Measurements from ENCODE around the gene KCNT2.

DNA sequence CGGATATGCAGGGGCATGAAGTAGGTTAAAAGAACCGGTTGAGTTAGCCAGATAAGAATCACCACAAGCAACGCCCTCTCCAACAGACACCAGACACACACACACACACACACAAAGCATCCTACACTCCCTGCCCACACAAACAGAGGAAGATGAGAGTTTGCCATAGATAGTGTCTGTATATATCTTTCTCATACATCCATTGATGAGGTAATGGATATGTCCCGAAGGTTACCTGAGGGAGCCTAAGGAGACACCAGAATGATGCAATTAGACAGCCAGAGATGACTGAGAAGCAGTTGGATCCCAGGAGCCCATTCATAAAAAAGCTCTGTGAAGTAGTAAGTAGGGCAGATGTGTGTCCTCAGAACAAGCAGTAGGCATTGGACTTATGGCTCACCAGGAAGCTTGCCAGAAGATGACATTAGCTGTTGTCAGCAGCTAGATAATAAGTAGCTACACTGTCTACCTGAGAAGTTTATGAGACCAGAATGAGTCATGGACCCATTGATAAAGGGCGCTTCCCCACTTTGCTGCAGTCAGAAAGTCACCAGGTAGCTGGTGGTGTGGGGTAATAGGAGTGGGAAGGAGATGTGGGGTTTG is 247.0 kb downstream of the KCNT2 start:
- TF ChIP-seq, protein P1, sequence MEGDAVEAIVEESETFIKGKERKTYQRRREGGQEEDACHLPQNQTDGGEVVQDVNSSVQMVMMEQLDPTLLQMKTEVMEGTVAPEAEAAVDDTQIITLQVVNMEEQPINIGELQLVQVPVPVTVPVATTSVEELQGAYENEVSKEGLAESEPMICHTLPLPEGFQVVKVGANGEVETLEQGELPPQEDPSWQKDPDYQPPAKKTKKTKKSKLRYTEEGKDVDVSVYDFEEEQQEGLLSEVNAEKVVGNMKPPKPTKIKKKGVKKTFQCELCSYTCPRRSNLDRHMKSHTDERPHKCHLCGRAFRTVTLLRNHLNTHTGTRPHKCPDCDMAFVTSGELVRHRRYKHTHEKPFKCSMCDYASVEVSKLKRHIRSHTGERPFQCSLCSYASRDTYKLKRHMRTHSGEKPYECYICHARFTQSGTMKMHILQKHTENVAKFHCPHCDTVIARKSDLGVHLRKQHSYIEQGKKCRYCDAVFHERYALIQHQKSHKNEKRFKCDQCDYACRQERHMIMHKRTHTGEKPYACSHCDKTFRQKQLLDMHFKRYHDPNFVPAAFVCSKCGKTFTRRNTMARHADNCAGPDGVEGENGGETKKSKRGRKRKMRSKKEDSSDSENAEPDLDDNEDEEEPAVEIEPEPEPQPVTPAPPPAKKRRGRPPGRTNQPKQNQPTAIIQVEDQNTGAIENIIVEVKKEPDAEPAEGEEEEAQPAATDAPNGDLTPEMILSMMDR (IDR thresholded peaks at IDR 0.05): no peak
- no peak for TF ChIP-seq POLR2A (IDR thresholded peaks at IDR 0.05)
- TF ChIP-seq EP300 (IDR thresholded peaks at IDR 0.05): no peak

All from gastroesophageal sphincter (tissue), 3 donors.